Left colon (tissue), 2 donors: ENCODE data around the gene ATP11A. TPM values are rescaled to one million over a fixed set of nuclear protein-coding genes. Genes with fewer than 3 reads are reported as not detected.
A peak's percentile ranks its signal among the peaks of the same experiment; 100 is the strongest.
"Not testable (repeated sequence)": the region's sequence is repeated elsewhere in the genome, so short reads cannot be mapped to it uniquely, and the experiment has no call there.

Experiments used
- ATAC-seq: fragments of 200-7000 bp; cut with Tn5 transposase; one replicate; pipeline ENCODE4 v1.9.1; 2020; ENCODE audit warnings: mild to moderate bottlenecking, moderate library complexity
- DNase-seq, 2 donors: peaks; one replicate each; pipeline ENCODE4 v3.0.0-alpha.2; 2020
- intact Hi-C, 2 donors: fragments of 100-400 bp; cut with DNase I in 1 of 2; cut with micrococcal nuclease in 1 of 2; formaldehyde crosslinking; loops; one replicate each; pipeline versions ENCODE4 v1.11.2 to v1.14.0; 2022; cut with DNase I, micrococcal nuclease
- total RNA-seq, 2 donors: library from RNA; stranded (reverse); fragmentation: NEBNext Ultra II Directional; extraction: Animal tissue kit (Norgen Biotek cat#: 25700); gene quantifications; one replicate each; pipeline ENCODE4 v1.2.1, GENCODE V29; 2021
- donor health status: DM: no; HTN: no; CAD: no.
- donor health status: DM: yes; HTN: yes; CAD: no.

ATP11A gene
- total RNA-seq, 2 donors from 2014 or later, result 12.4 to 22.7 TPM

GRCh38 chr13:112851107-112852038 lies 161.5 kb downstream of the ATP11A start:
- DNase-seq (no peak), ATAC-seq (no peak)
- intact Hi-C loops, result no loop called here

- ATAC-seq (no peak), DNase-seq (no peak)
- intact Hi-C loops, result no loop called here
Observed at GRCh38 chr13:112852392-112852791, 162.6 kb downstream of the ATP11A start.

- intact Hi-C loops, result no loop called here
- DNase-seq (no peak), ATAC-seq (no peak)
Observed at GRCh38 chr13:112852808-112853207, 163.0 kb downstream of the ATP11A start.

GRCh38 chr13:112854321-112854720 lies 164.5 kb downstream of the ATP11A start:
- no peak for ATAC-seq
- intact Hi-C loops, result no loop called here
- DNase-seq, result no peak

- intact Hi-C loops, result no loop called here
- no peak for ATAC-seq
- no peak for DNase-seq
Observed at GRCh38 chr13:112855859-112856258, 166.0 kb downstream of the ATP11A start.

- ATAC-seq, result no peak
- intact Hi-C loops, result no loop called here
- DNase-seq, result no peak
Observed at GRCh38 chr13:112857914-112858490, 168.2 kb downstream of the ATP11A start.

- DNase-seq (no peak), ATAC-seq (no peak)
- intact Hi-C loops, result no loop called here
Observed at GRCh38 chr13:112859128-112859816, 169.4 kb downstream of the ATP11A start.

- peak in 1 of 2 donors; percentile 18 for DNase-seq
- intact Hi-C loops, result no loop called here
- no peak for ATAC-seq
Observed at GRCh38 chr13:112859817-112860190, 170.0 kb downstream of the ATP11A start.

- ATAC-seq, result no peak
- intact Hi-C loops, result no loop called here
- no peak for DNase-seq
Observed at GRCh38 chr13:112861876-112862615, 172.2 kb downstream of the ATP11A start.

GRCh38 chr13:112863356-112863755 lies 173.5 kb downstream of the ATP11A start:
- DNase-seq, ATAC-seq, intact Hi-C loops: not testable (repeated sequence)

GRCh38 chr13:112865478-112865877 lies 175.6 kb downstream of the ATP11A start:
- intact Hi-C loops, ATAC-seq, DNase-seq: not testable (repeated sequence)

GRCh38 chr13:112867301-112867711 lies 177.5 kb downstream of the ATP11A start:
- DNase-seq (peak in 1 of 2 donors; percentile 15), ATAC-seq (no peak)
- intact Hi-C loops, result no loop called here

- DNase-seq, result no peak
- ATAC-seq, result no peak
- intact Hi-C loops, result no loop called here
Observed at GRCh38 chr13:112868308-112868707, 178.5 kb downstream of the ATP11A start.

GRCh38 chr13:112869202-112870050 lies 179.6 kb downstream of the ATP11A start:
- intact Hi-C loops, result loop anchor here in 1 of 2 donors (10.0 kb wide), 1 partner anchor 225 kb away; no protein-coding TSS in a partner anchor
- DNase-seq (no peak), ATAC-seq (no peak)

GRCh38 chr13:112870051-112870331 lies 180.2 kb downstream of the ATP11A start:
- intact Hi-C loops, result loop anchor here in 1 of 2 donors (10.0 kb wide), 1 partner anchor 225 kb away; no protein-coding TSS in a partner anchor
- ATAC-seq (no peak), DNase-seq (no peak)

GRCh38 chr13:112870737-112871287 lies 181.0 kb downstream of the ATP11A start:
- ATAC-seq, result no peak
- intact Hi-C loops, result loop anchor here in 1 of 2 donors (10.0 kb wide), 1 partner anchor 226 kb away; no protein-coding TSS in a partner anchor
- no peak for DNase-seq

- intact Hi-C loops, result loop anchor here in 1 of 2 donors (10.0 kb wide), 1 partner anchor 227 kb away; no protein-coding TSS in a partner anchor
- DNase-seq (no peak), ATAC-seq (no peak)
Observed at GRCh38 chr13:112871742-112872141, 181.9 kb downstream of the ATP11A start.
